SK-N-MC (cell line): Measurements from ENCODE around the gene CSRP1.

Experiments
- EZH2 ChIP-seq: fragments of 200-600 bp; sonication (generic); IDR thresholded peaks from one replicate; pipeline ENCODE4 v1.6.1; 2017; ENCODE audit warnings: antibody characterized with exemption
- POLR2AphosphoS5 ChIP-seq: IDR thresholded peaks from 2 replicates; pipeline ENCODE4 v1.6.1; 2012; ENCODE audit warnings: mild to moderate bottlenecking, low read depth, low read length, borderline replicate concordance

DNA sequence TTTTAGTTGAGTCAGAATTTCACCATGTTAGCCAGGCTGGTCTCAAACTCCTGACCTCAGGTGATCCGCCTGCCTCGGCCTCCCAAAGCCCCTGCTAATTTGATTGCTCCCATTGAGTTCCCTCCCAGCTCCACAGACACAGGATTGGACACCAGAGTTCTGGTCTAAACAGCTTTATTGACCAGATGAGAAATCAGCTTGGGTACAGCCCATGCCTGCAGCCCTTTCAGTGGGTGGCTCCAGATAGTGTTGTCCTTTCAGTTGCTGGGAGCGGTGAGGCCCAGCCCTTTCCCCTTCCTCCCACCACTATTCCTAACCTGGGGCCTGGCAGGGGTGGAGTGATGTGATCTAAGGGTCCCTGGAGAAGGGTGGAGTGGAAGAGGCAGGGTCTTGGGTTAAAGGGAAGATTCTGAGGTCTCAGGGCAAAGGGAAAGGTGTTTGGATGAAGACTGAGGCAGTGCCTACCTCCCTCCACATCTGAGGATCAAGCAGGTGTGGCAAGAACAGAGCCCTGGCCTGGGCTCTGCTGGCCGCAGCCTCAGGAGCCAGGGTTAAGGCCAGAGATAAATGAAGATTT lies 23.5 kb downstream of the CSRP1 start:
- no peak for TF ChIP-seq POLR2AphosphoS5
- TF ChIP-seq EZH2: no peak
